HCT116 (cell line): ENCODE measurements around the gene SALL3.

ENCODE experiments used
- POLR2A ChIP-seq: IDR thresholded peaks from 2 replicates; pipeline ENCODE4 v1.7.0; 2011; ENCODE audit warnings: borderline replicate concordance; ENCODE audit not compliant: insufficient read depth, insufficient read length; ENCODE audit errors: extremely low read depth
- TCF7L2 ChIP-seq: IDR thresholded peaks from 2 replicates; pipeline ENCODE4 v1.7.0; 2011; ENCODE audit warnings: borderline replicate concordance, inconsistent platforms; ENCODE audit not compliant: insufficient read depth, insufficient read length; ENCODE audit errors: extremely low read depth
- TF ChIP-seq, protein P1 (sequence below), 3 experiments: fragments of 200-600 bp in 1 of 3; sonication (generic) in 1 of 3; IDR thresholded peaks in 2 of 3; conservative IDR thresholded peaks in 1 of 3; 2 replicates each; pipeline ENCODE4 v1.5.1; 2012 to 2017; ENCODE audit warnings: low read depth in 2 of 3, low read length in 2 of 3, antibody characterized with exemption in 1 of 3, borderline replicate concordance in 1 of 3, control low read depth in 1 of 3, mild to moderate bottlenecking in 1 of 3, mixed read lengths in 1 of 3, mixed run types in 1 of 3, moderate library complexity in 1 of 3; ENCODE audit not compliant: insufficient read depth in 1 of 3
- TF ChIP-seq, protein P2 (sequence below): IDR thresholded peaks from 2 replicates; pipeline ENCODE4 v1.6.1; 2012; ENCODE audit warnings: low read depth

DNA sequence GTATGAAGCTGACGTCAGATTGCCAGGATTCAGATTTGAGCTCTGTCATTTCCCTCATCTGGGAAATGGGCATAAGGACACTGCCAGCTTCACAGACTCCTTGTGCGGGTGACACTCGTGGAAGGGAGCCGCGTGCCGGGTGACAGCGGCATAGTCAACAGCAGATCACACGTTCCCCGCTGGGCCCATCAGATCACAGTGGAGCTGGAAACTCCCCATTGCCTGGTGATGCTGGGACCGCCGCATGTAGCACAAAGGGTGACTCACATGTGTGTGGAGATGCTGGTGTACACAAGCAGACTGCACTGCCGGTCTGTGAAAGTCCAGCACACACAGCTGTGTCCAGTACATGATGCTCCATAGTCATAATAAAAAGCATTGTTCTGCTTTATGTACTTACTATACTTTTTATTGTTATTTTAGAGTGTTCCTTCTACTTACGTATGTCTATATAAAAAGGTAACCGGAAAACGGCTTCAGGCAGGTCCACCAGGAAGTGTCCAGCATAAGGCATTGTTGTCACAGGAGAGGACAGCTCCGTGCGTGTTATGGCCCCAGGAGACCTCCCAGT lies 31.8 kb downstream of the SALL3 start:
- TF ChIP-seq, protein P1, sequence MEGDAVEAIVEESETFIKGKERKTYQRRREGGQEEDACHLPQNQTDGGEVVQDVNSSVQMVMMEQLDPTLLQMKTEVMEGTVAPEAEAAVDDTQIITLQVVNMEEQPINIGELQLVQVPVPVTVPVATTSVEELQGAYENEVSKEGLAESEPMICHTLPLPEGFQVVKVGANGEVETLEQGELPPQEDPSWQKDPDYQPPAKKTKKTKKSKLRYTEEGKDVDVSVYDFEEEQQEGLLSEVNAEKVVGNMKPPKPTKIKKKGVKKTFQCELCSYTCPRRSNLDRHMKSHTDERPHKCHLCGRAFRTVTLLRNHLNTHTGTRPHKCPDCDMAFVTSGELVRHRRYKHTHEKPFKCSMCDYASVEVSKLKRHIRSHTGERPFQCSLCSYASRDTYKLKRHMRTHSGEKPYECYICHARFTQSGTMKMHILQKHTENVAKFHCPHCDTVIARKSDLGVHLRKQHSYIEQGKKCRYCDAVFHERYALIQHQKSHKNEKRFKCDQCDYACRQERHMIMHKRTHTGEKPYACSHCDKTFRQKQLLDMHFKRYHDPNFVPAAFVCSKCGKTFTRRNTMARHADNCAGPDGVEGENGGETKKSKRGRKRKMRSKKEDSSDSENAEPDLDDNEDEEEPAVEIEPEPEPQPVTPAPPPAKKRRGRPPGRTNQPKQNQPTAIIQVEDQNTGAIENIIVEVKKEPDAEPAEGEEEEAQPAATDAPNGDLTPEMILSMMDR (IDR thresholded peaks at IDR 0.05 in 2 of 3, conservative IDR thresholded peaks at IDR 0.05 in 1 of 3; ENCODE audit: borderline replicate concordance in 1 of 3, insufficient read depth in 1 of 3, low read depth in 2 of 3, low read length in 2 of 3), result no peak
- TF ChIP-seq, protein P2, sequence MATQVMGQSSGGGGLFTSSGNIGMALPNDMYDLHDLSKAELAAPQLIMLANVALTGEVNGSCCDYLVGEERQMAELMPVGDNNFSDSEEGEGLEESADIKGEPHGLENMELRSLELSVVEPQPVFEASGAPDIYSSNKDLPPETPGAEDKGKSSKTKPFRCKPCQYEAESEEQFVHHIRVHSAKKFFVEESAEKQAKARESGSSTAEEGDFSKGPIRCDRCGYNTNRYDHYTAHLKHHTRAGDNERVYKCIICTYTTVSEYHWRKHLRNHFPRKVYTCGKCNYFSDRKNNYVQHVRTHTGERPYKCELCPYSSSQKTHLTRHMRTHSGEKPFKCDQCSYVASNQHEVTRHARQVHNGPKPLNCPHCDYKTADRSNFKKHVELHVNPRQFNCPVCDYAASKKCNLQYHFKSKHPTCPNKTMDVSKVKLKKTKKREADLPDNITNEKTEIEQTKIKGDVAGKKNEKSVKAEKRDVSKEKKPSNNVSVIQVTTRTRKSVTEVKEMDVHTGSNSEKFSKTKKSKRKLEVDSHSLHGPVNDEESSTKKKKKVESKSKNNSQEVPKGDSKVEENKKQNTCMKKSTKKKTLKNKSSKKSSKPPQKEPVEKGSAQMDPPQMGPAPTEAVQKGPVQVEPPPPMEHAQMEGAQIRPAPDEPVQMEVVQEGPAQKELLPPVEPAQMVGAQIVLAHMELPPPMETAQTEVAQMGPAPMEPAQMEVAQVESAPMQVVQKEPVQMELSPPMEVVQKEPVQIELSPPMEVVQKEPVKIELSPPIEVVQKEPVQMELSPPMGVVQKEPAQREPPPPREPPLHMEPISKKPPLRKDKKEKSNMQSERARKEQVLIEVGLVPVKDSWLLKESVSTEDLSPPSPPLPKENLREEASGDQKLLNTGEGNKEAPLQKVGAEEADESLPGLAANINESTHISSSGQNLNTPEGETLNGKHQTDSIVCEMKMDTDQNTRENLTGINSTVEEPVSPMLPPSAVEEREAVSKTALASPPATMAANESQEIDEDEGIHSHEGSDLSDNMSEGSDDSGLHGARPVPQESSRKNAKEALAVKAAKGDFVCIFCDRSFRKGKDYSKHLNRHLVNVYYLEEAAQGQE, result no peak
- TF ChIP-seq TCF7L2 (no peak), POLR2A (no peak)
